GM12891 (cell line): ENCODE results near the gene CPNE7.
"Not testable (repeated sequence)": the region's sequence is repeated elsewhere in the genome, so short reads cannot be mapped to it uniquely, and the experiment has no call there.

ENCODE experiments used
- PAX5 ChIP-seq: IDR thresholded peaks from 2 replicates; pipeline ENCODE4 v1.6.1; 2011; ENCODE audit warnings: low read length, moderate library complexity, mild to moderate bottlenecking; ENCODE audit not compliant: insufficient read depth, severe bottlenecking
- POLR2A ChIP-seq: IDR thresholded peaks from 2 replicates; pipeline ENCODE4 v1.6.1; 2011; ENCODE audit warnings: low read depth, low read length, control low read depth
- POLR2AphosphoS5 ChIP-seq: IDR thresholded peaks from 2 replicates; pipeline ENCODE4 v1.6.1; 2011; ENCODE audit warnings: low read depth, low read length, control low read depth
- SPI1 ChIP-seq: IDR thresholded peaks from 2 replicates; pipeline ENCODE4 v1.6.1; 2011; ENCODE audit warnings: low read depth, low read length, control low read depth
- TAF1 ChIP-seq: IDR thresholded peaks from 2 replicates; pipeline ENCODE4 v1.6.1; 2011; ENCODE audit warnings: low read depth, low read length, control low read depth

DNA sequence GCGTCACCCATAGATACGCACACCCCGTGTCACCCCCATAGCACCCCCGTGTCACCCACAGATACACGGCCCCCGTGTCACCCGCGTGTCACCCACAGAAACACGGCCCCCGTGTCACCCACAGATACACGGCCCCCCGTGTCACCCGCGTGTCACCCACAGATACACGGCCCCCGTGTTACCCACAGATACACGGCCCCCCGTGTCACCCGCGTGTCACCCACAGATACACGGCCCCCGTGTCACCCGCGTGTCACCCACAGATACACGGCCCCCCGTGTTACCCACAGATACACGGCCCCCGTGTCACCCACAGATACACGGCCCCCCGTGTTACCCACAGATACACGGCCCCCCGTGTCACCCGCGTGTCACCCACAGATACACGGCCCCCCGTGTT lies 12.1 kb downstream of the CPNE7 start:
- not testable (repeated sequence) for TF ChIP-seq SPI1, POLR2A, TAF1, POLR2AphosphoS5, PAX5
